Stomach (tissue), 4 donors: ENCODE measurements around the gene AOC2.

Experiments used
- CTCF ChIP-seq, 7 experiments: fragments of 450-650 bp in 4 of 7; fragments of 200-600 bp in 3 of 7; sonication (generic) in 3 of 7; IDR thresholded peaks; one replicate each; pipeline ENCODE4 v1.5.1; 2016 to 2019; ENCODE audit warnings: antibody characterized with exemption in 7 of 7, control low read depth in 2 of 7, mild to moderate bottlenecking in 1 of 7
- EP300 ChIP-seq: sonication (generic); formaldehyde crosslinking; IDR thresholded peaks from one replicate; pipeline ENCODE4 v1.6.1; 2017; ENCODE audit warnings: antibody characterized with exemption
- POLR2A ChIP-seq, 4 donors: fragments of 450-650 bp; IDR thresholded peaks; one replicate each; pipeline ENCODE4 v1.6.1; 2016; ENCODE audit warnings: antibody characterized with exemption in 4 of 4, control low read depth in 2 of 4, mild to moderate bottlenecking in 1 of 4, moderate library complexity in 1 of 4

GRCh38 chr17:42878924-42879595 is 34.7 kb downstream of the AOC2 start:
- TF ChIP-seq CTCF (IDR thresholded peaks at IDR 0.05) (no peak), POLR2A (IDR thresholded peaks at IDR 0.05) (no peak), EP300 (no peak)
